C4-2B (cell line): Measurements from ENCODE around the gene UBTD2.

Source experiments
- CTCF ChIP-seq: fragments of 450-650 bp; conservative IDR thresholded peaks from 2 replicates; pipeline ENCODE4 v1.5.1; 2017; ENCODE audit warnings: mild to moderate bottlenecking
- ZFX ChIP-seq: fragments of 450-650 bp; IDR thresholded peaks from 2 replicates; pipeline ENCODE4 v1.6.1; 2017

GRCh38 chr5:172288465-172288864, 4.9 kb upstream of the UBTD2 start:
- TF ChIP-seq CTCF (no peak), ZFX (no peak)
